Right kidney (tissue), 9 donors: ENCODE data around the gene DAGLB.

Source experiments
- DNase-seq: peaks from one replicate; pipeline ENCODE4 v3.0.0-alpha.2; 2016
- long read RNA-seq, 8 donors: transcript quantifications; one replicate each; lab custom pipeline, GENCODE V29; 2026

Gene DAGLB, protein sequence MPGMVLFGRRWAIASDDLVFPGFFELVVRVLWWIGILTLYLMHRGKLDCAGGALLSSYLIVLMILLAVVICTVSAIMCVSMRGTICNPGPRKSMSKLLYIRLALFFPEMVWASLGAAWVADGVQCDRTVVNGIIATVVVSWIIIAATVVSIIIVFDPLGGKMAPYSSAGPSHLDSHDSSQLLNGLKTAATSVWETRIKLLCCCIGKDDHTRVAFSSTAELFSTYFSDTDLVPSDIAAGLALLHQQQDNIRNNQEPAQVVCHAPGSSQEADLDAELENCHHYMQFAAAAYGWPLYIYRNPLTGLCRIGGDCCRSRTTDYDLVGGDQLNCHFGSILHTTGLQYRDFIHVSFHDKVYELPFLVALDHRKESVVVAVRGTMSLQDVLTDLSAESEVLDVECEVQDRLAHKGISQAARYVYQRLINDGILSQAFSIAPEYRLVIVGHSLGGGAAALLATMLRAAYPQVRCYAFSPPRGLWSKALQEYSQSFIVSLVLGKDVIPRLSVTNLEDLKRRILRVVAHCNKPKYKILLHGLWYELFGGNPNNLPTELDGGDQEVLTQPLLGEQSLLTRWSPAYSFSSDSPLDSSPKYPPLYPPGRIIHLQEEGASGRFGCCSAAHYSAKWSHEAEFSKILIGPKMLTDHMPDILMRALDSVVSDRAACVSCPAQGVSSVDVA
- long read RNA-seq, donor 1, transcript DAGLB-201 (15 exons, 2,897 nt) = major isoform, 5 of 5 reads
- long read RNA-seq, donor 1, partial matches to known transcripts = 0 of 5 reads
- long read RNA-seq, donor 1, other reads (novel, unspliced or antisense) = 0 of 5 reads
- long read RNA-seq, donor 2, partial matches to known transcripts = 0 of 1 reads
- long read RNA-seq, donor 2, other reads (novel, unspliced or antisense) = 0 of 1 reads
- long read RNA-seq, donor 3 = 0 reads
- long read RNA-seq, donor 4, partial matches to known transcripts = 0 of 3 reads
- long read RNA-seq, donor 4, other reads (novel, unspliced or antisense) = 0 of 3 reads
- long read RNA-seq, donor 5, partial matches to known transcripts = 0 of 4 reads
- long read RNA-seq, donor 5, other reads (novel, unspliced or antisense) = 0 of 4 reads
- long read RNA-seq, donor 6, partial matches to known transcripts = 0 of 3 reads
- long read RNA-seq, donor 6, other reads (novel, unspliced or antisense) = 0 of 3 reads
- long read RNA-seq, donor 7, partial matches to known transcripts = 8 of 8 reads
- long read RNA-seq, donor 7, other reads (novel, unspliced or antisense) = 0 of 8 reads
- long read RNA-seq, donor 8, partial matches to known transcripts = 0 of 4 reads
- long read RNA-seq, donor 8, other reads (novel, unspliced or antisense) = 0 of 4 reads

DNA sequence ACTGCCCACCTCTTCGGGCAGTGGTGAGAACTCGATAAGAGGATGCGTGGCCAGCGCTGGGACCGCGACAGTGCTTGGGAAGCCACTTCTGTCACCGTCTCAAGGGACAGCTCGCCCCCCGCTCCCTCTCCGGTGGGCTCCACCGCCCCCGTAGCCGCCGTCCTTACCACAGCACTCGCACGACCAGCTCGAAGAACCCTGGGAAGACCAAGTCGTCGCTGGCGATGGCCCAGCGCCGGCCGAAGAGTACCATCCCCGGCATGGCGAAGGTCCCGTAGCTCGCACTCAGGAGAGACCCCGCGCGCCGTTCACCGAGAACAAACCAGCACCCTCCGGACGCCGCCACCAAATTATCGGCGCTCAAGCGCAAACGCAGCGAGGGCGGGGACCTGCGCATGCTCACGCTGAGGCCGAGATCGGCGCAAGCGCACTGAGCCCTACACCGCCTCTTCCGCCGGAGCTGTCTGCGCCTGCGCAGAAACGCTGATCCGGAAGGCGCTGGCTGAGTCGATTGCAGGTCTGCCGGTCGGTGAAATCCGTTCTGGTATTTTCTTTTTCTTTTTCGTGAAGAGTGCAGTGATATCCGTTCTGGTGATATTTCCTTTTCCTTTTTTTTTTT, at the start of gene DAGLB:
Gene DAGLB (minus strand): TSS at position 374 of the 619 bp plus-strand sequence. CDS start 112 bp downstream, at position 262.
- peak; percentile 95 for DNase-seq

DNA sequence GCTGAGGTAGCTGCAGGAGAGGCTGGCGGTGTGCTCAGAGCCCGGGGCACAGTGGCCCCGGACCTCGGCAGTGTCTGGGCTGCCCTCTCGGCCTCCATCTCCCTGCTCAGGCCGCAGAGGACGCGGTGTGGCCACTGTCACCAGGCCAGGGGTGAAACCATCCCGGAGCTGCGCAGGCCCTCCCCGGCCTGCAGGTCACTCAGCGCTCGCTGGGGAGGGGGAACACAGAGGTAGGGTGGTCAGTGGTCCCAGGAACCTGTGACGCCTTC, 49.8 kb upstream of the DAGLB start:
- no peak for DNase-seq

DNA sequence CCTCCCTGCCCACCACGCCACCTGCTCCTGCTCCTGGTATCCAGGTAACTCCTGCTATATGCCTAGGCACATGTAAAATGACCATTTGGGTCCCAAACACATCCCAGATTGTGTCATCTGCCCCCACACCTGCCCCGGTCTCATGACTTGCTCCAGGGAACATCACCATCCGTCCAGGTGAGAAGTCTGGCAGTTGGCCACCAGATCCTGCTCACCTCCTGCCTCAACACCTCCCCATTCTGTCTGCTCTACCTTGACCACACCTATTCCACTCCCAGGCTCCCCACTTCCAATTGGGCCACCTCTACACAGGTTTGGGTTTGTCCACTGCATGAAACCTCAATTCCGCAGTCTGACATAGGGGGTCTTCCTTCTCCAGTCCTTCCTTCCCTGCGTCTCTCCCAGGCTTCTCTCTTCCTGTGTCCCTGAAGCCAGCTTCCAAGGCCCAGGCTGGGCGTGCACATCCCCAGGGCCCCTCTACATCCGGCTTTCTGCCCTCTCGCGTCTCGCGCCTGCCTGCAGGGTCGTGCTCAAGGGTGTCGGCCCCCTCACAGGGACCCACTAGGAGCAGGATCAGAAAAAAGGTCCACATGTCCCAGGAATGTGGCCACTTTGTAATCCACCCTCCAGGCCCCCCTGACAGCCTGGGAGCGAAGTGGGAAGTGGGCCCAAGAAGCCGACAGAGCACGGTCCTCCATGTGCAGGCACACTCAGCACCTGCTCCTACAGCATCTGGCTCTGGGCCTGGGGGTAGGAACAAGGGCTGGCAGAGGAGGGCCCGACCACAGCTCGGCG, 49.3 kb upstream of the DAGLB start:
- DNase-seq = no peak

DNA sequence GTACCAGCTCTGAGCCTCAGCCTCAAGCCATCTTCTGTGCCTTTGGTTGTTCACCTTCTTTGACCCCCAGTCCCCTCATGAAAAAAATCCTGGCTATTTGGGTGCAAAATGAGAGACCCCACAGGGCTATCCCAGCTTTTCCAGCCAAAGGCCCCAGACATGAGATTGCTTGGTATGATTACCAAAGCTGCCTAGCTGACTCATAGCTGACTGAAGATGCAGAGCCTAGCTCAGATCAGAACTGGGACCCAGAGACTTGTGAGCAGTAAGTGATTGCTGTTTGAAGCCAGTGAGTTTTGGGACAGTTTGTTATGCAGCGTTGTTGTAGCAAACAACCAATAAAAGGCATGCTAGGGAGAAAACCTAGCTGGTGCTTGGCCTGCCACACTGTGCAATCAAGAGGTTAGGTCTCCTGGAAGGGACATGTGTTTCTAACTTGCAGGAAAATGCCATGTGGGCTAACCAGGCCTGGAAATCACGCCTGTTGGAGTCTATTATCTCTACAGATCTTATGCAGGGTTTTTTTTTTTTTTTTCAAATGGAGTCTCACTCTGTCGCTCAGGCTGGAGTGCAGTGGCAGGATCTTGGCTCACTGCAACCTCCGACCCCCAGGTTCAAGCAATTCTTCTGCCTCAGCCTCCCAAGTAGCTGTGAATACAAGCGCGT, 48.0 kb upstream of the DAGLB start:
- no peak for DNase-seq

DNA sequence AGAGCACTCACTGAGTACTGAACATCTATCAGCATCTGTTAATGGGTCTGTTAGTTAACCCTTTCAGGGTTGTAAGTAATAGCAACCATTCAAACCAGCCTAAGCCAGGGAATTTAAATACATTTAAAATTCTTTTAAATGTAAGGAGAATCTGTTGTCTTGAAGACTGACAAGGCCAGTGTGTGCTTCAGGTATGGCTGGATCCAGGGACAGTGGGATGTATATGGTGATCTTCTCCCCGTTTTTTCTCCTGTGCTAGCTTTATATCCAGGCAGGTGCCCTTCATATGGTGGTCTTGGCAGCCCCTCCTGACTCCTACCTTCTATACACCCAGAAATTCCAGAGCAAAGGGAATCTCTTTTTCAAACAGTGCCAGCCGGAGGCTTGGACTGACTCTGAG, 46.6 kb upstream of the DAGLB start:
- no peak for DNase-seq

DNA sequence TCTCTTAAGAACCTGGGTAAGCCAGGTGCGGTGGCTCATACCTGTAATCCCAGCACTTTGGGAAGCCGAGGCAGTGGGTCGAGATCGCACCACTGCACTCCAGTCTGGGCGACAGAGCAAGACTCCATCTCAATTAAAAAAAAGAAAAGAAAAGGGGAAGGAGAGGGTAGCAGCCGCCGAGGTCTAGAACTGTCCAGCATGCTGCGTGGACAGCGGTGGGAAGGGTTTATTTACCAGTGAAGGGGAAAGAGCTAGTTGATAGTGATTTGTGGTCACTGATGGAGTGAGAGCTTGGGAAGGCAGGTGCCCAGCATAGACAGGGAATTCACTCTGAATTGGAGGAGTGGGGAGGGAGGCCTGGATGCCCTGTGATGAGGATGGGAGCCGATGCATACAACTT, 43.4 kb upstream of the DAGLB start:
- no peak for DNase-seq

DNA sequence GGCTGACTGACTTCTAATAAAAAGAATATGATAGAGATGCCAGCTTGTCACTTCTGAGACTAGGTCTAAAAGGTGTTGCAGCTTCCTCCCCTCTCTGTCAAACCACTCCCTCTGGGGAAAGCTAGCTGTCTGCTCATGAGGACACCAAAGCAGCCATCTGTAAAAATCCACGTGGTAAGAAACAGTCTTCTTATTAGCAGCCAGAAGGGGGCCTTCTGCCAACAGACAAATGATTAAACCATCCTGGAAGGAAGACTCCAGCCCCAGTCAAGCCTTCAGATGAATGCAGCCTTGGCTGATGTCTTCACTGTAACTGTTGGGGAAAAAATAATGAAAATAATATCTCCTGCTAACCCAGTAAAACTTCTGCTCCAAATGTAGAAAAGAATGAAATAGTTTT, 41.9 kb upstream of the DAGLB start:
- no peak for DNase-seq

DNA sequence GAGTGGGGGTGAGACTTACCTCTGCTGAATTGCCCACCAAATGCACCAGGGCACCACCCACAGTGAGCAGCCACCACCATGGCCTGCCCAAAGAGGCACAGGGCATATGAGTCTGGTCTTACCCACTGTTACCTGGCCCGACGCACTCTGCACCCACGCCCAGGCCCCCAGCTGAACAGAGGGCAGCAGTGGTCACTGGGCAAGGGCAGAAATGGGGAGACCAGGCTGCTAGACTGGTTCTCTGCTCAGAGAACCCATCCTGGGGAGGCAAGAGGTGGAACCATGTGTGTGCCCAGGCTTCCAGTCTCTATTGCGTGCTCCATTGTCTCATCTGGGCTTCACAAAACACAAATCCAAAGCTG, 39.4 kb upstream of the DAGLB start:
- DNase-seq = no peak

DNA sequence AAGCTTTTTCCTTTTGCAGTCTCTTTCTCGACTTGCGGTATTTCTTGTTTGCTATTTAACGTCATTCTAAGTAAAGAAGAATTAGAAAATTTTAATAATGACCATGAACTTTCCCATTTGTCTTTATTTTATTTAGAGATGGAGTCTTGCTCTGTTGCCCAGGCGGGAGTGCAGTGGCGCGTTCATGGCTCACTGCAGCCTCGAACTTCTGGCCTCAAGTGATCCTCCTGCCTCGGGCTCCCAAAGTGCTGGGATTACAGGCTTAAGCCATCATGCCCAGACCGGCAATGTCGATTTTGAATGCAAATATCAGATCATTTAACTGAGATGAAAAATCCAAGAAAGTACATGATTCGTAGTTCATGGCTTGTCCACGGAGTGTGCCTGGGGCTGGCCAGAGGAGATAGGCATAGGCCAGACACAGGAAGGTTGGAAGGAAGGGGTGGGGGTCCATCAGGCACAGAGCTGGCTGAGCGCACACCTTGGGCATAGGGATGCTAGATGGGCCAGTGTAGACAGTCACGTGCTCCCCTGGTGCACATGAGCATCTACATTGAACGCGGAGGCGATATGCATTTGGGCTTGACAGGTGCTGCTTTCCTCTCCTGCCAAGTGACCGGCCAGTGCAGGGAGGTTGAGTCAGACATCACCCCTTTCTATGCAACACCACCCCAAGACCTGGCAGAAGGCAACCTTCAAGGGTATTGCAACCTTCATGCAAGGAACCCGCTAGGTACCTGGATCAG, 38.9 kb upstream of the DAGLB start:
- no peak for DNase-seq

DNA sequence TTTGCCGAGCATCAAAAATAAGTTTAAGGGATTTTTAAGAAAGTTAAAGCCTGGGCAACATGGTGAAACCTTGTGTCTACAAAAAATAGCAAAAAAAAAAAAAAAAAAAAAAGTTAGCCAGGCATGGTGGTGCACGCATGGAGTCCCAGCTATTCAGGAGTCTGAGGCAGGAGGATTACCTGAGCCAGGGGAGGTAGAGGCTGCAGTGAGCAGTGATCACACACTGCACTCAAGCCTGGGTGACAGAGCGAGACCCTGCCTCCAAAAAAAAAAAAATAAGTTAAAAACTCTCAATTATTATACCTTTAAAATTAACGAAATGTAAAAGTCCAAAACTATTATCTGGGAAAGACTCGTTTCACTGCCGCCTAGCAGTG, 35.0 kb upstream of the DAGLB start:
- no peak for DNase-seq

DNA sequence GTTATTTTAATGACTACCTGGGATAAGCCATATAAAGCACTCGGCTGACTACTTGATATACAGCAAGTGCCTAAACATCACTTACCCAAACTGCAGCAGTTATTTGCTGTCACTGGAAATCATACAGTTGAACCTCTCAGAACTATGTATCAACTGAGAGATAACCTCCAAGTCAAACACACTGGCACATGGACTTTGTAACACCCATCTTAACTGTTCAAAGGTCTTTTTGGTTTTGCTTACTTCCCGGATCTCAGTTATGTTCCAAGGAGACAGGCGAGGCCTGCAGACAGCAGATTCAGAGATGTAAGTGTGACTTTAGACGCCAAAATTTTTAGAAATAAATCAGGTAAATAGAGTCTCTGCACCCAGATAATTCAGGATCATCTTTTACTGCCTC, 34.6 kb upstream of the DAGLB start:
- no peak for DNase-seq

DNA sequence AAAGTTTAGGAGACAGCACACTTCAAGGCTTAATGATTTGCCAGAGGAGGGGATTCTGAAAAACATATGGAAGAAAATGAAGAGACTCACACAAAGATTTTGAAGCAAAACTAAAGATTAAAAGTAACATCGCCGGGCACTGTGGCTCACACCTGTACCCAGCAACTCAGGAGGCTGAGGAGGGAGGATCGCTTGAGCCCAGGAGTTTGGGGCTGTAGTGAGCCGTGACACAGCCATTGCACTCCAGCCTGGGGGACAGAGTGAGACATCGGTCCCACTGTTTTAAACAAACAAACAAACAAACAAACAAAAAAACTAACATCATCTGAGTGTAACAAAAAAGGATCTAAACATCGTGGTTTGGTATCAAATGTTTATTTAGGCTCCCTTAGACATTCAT, 33.7 kb upstream of the DAGLB start:
- no peak for DNase-seq

DNA sequence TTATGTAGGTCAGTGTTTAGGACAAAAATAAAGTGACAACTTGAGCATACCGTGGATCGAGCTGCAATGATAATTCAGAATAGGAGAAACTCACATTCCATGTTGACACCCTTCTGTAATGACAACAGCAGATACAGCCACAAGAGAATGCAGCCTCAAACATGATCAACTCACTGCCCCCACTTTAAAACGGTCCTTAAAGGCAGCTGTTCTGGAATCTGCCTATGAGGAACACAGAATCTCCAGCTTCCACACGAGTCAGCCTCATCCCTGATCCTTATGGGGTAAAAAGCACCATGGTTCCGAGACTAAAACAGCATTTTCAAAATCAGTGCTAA, 32.5 kb upstream of the DAGLB start:
- no peak for DNase-seq

DNA sequence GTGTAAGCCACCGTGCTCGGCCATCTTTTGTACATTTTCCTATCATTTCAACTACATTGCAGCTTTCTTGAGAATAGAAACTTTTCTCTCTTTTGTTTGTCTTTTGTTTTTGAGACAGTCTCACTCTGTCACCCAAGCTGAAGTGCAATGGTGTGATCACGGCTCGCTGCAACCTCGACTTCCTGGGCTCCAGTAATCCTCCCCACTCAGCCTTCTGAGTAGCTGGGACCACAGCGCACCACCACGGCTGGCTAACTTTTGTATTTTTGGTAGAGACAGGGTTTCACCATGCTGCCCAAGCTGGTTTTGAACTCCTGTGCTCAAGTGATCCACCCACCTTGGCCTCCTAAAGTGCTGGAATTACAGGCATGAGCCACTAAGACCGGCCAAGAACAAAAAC, 31.3 kb upstream of the DAGLB start:
- no peak for DNase-seq

DNA sequence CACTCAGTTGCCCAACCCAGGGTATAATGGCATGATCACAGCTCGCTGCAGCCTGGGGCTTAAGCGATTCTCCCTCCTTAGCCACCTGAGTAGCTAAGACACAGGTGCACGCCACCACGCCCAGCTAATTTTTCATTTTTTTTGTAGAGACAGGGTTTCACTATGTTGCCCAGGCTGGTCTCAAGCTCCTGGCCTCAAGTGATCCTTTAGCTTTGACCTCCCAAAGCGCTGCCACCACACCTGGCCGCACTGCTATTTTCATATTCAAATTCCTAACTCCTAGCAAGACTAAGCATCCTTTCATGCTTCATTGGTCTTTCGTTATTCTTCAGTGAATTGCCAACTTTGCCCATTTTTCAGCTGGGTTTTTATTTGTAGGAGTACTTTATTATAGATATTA, 30.4 kb upstream of the DAGLB start:
- DNase-seq = no peak

DNA sequence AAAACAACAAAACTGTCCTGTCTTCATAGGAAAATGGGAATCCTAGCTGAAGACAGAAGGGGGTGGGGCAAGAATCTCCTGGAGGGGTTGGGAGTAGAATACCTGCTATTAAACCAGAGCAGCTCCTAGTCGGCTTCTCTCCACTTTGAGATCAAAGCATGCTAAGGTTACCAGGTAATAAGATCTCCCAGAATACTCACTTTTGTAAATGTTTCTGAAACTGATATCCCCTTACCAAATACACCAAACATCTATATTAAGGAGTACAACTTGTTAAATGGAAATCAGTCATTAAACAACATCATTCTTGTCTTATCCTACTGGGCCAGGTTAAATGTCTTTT, 29.5 kb upstream of the DAGLB start:
- DNase-seq = no peak

DNA sequence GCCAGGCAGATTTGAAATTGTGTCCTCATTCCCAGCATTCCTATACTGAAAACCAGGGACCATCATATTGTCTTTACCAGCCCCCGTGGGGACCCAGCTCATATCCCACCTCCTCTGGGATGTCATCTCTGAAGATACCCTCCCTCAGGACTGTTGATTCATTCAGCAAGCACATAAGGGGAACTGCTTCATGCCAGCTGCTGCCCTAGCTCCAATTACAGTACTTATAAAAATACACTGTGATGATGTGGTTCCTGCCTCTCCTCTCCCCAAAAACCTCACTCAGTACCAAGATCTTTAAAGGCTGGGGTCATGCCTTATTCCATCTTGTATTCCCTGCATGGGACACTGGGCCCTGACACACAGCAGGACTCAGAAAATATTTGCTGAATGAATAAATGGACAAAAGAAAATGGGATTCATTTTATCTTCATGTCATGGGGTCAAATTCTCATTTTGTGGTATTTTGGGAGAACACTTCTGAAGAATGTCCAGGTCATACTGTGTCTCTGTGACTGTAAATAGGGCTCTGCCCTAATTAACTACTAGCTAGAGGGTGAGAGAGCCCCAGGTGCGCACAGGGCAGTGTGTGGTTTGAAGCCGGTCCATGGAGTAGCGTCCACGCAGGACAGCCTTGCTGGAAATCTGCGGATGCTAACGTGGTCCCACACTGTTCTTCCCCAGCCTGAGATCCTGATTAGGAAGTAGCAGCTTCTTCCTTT, 29.0 kb upstream of the DAGLB start:
- no peak for DNase-seq

DNA sequence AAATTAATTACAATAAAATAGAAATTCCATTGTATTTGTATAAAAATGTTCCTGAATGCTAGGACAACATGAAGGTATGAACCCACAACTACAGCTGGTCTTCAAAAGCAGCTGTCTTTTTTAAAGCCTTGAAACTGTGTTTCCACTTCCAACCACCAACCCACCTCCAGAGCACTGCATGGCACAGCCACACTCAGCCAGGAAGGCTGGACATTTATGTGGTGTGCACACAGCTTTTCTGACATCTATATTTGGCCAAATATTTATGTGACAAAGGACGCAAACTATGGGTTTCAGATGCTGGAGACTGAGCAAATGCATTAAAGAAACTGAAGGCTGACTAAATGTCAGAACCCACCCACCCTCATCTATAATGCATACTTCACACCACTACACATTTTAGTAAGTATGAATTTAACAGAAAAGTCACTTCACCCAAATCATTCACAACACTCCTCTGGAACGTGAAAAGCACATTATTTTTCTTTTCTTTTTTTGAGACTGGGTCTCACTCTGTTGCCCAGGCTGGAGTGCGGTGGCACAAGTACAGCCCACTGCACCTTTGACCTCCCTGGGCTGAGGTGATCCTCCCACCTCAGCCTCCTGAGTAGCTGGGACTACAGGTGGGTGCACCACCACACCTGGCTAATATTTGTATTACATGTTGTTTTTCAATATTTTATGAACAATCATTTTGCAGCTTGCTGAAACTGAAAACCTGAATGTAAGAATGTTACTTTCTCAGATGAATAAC, 27.9 kb upstream of the DAGLB start:
- DNase-seq = no peak

DNA sequence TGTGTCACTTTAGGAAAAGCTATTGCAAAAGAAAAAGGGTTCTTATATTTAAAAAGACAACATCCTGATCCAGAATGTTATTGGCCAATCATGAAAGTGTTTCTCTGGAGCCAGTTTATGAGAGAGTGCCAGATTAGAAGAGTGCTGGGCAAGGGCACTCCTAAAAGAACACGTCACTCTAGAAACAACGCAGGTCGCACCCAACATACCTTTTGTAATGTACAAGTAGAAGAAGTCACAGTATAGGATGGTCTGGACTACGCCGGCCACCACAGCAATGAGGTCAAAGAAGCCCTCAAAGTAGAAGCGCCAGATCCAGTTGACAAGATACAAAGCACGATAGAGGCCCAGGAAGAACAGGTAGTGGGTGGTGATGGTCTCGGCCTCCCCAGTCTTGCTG, 18.1 kb upstream of the DAGLB start:
- no peak for DNase-seq
